K562 (cell line): ENCODE measurements around the gene MEX3D. TPM values are rescaled to one million over a fixed set of nuclear protein-coding genes. Genes with fewer than 3 reads are reported as not detected.

Source experiments
- DACH1 ChIP-seq: fragments of 450-650 bp; IDR thresholded peaks from 2 replicates; pipeline ENCODE4 v1.6.1; 2018; ENCODE audit not compliant: partially characterized antibody
- ELK1 ChIP-seq: sonication (generic); formaldehyde crosslinking; IDR thresholded peaks from 2 replicates; pipeline ENCODE4 v1.8.1; 2022; ENCODE audit warnings: missing genetic modification reagents
- GABPB1 ChIP-seq: sonication (generic); formaldehyde crosslinking; IDR thresholded peaks from 2 replicates; pipeline ENCODE4 v1.8.0; 2022; ENCODE audit warnings: mild to moderate bottlenecking, missing genetic modification reagents
- HLTF ChIP-seq: fragments of 450-650 bp; IDR thresholded peaks from 2 replicates; pipeline ENCODE4 v1.6.1; 2016
- HNRNPUL1 ChIP-seq: fragments of 200-400 bp; formaldehyde crosslinking; IDR thresholded peaks from 2 replicates; pipeline ENCODE4 v1.6.1; 2017; ENCODE audit warnings: low read length
- MAFG ChIP-seq: fragments of 450-650 bp; conservative IDR thresholded peaks from 2 replicates; pipeline ENCODE4 v1.6.1; 2016; ENCODE audit warnings: missing genetic modification characterization, missing compliant biosample characterization
- MTA3 ChIP-seq: fragments of 450-650 bp; formaldehyde crosslinking; IDR thresholded peaks from 2 replicates; pipeline ENCODE4 v1.6.1; 2017; ENCODE audit warnings: mild to moderate bottlenecking, borderline replicate concordance
- NEUROD1 ChIP-seq: fragments of 150-350 bp; IDR thresholded peaks from 2 replicates; pipeline ENCODE4 v1.6.1; 2014; ENCODE audit warnings: borderline replicate concordance, low read length, low read depth; ENCODE audit not compliant: partially characterized antibody
- RERE ChIP-seq: sonication (generic); formaldehyde crosslinking; IDR thresholded peaks from 2 replicates; pipeline ENCODE4 v1.8.0; 2023; ENCODE audit warnings: missing genetic modification reagents, mild to moderate bottlenecking, borderline replicate concordance
- RFX5 ChIP-seq: IDR thresholded peaks from 2 replicates; pipeline ENCODE4 v1.6.1; 2011; ENCODE audit warnings: low read depth, mild to moderate bottlenecking, improper control_type of control experiment, low read length
- SMAD4 ChIP-seq: fragments of 250-450 bp; sonication (Bioruptor Pico); conservative IDR thresholded peaks from 2 replicates; pipeline ENCODE4 v1.8.0; 2021; ENCODE audit warnings: inconsistent platforms, mild to moderate bottlenecking, moderate library complexity
- STAG1 ChIP-seq: sonication (generic); formaldehyde crosslinking; IDR thresholded peaks from 2 replicates; pipeline ENCODE4 v1.5.0; 2020; ENCODE audit warnings: missing genetic modification reagents, borderline replicate concordance
- ZEB2 ChIP-seq: fragments of 450-650 bp; IDR thresholded peaks from 2 replicates; pipeline ENCODE4 v1.6.1; 2016
- ZFX ChIP-seq: sonication (generic); formaldehyde crosslinking; IDR thresholded peaks from 2 replicates; pipeline ENCODE4 v1.8.0; 2022; ENCODE audit warnings: mild to moderate bottlenecking, missing genetic modification reagents, moderate library complexity
- ZNF140 ChIP-seq: fragments of 250-450 bp; sonication (Bioruptor Pico); IDR thresholded peaks from 2 replicates; pipeline ENCODE4 v1.8.0; 2021; ENCODE audit warnings: moderate library complexity, mild to moderate bottlenecking, inconsistent platforms
- ZNF584 ChIP-seq: fragments of 200-800 bp; sonication (Bioruptor generic); IDR thresholded peaks from 2 replicates; pipeline ENCODE4 v1.6.1; 2016; ENCODE audit warnings: low read depth, mild to moderate bottlenecking, missing genetic modification characterization, missing compliant biosample characterization
- polyA plus RNA-seq, 8 experiments: library from polyadenylated mRNA; depleted of rRNA in 4 of 8; stranded (reverse) in 5 of 8; unstranded in 3 of 8; fragments of >200 nt; fragmentation: Nextera tagmentation in 2 of 8; fragmentation: Illumina TruSeq in 1 of 8; extraction: Ambion mirVana in 2 of 8; extraction: Trizol in 1 of 8; gene quantifications; 2 replicates each; pipeline versions ENCODE4 v1.2.1 to v1.2.3, GENCODE V29; 2011 to 2014; ENCODE audit warnings: inconsistent platforms in 1 of 8, missing spikeins in 1 of 8
- total RNA-seq, 7 experiments: library from RNA; depleted of rRNA in 6 of 7; stranded (reverse); fragments of >200 nt in 6 of 7; fragmentation: Illumina TruSeq in 2 of 7; extraction: Trizol in 2 of 7; gene quantifications; 2 replicates each; pipeline versions ENCODE4 v1.2.1 to v1.2.3, GENCODE V29; 2011 to 2021; ENCODE audit warnings: low replicate concordance in 1 of 7
- TF ChIP-seq, protein P1 (sequence below): fragments of 450-650 bp; IDR thresholded peaks from 2 replicates; pipeline ENCODE4 v1.6.1; 2016
- TF ChIP-seq, protein P2 (sequence below): fragments of 200-800 bp; sonication (Bioruptor generic); IDR thresholded peaks from 2 replicates; pipeline ENCODE4 v1.6.1; 2017; ENCODE audit warnings: missing genetic modification characterization, missing compliant biosample characterization
- TF ChIP-seq, protein P3 (sequence below): sonication (generic); formaldehyde crosslinking; IDR thresholded peaks from 2 replicates; pipeline ENCODE4 v1.8.0; 2022; ENCODE audit warnings: mild to moderate bottlenecking, missing genetic modification reagents

Gene MEX3D
- total and polyA plus RNA-seq, 9 of the 15 experiments (the other 6 are each of a cell fraction or from before 2014, with no cell fraction given), result 1.7 to 39.3 (median 5.7) TPM

- TF ChIP-seq, protein P1, sequence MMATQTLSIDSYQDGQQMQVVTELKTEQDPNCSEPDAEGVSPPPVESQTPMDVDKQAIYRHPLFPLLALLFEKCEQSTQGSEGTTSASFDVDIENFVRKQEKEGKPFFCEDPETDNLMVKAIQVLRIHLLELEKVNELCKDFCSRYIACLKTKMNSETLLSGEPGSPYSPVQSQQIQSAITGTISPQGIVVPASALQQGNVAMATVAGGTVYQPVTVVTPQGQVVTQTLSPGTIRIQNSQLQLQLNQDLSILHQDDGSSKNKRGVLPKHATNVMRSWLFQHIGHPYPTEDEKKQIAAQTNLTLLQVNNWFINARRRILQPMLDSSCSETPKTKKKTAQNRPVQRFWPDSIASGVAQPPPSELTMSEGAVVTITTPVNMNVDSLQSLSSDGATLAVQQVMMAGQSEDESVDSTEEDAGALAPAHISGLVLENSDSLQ, result peak; percentile 89
- no peak for TF ChIP-seq RFX5
- no peak for TF ChIP-seq RERE (CRISPR knock-in tag)
- TF ChIP-seq ZNF584, result no peak
- no peak for TF ChIP-seq ZNF140 (CRISPR knock-in tag)
- peak; percentile 23; the same call in 1 of the 2 replicates for TF ChIP-seq HLTF
- peak; percentile 82; the same call in 1 of the 2 replicates for TF ChIP-seq MTA3
- TF ChIP-seq SMAD4 (CRISPR knock-in tag), result no peak
- TF ChIP-seq, protein P2, sequence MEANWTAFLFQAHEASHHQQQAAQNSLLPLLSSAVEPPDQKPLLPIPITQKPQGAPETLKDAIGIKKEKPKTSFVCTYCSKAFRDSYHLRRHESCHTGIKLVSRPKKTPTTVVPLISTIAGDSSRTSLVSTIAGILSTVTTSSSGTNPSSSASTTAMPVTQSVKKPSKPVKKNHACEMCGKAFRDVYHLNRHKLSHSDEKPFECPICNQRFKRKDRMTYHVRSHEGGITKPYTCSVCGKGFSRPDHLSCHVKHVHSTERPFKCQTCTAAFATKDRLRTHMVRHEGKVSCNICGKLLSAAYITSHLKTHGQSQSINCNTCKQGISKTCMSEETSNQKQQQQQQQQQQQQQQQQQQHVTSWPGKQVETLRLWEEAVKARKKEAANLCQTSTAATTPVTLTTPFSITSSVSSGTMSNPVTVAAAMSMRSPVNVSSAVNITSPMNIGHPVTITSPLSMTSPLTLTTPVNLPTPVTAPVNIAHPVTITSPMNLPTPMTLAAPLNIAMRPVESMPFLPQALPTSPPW (CRISPR knock-in tag), result peak; percentile 94
- no peak for TF ChIP-seq HNRNPUL1
- 0 out of 2 replicates have a peak, but pooled peaks have one; percentile 28 for TF ChIP-seq ZFX (CRISPR knock-in tag)
- TF ChIP-seq DACH1, result peak; percentile 65
- no peak for TF ChIP-seq ELK1 (CRISPR knock-in tag)
- TF ChIP-seq ZEB2, result no peak
- no peak for TF ChIP-seq STAG1 (CRISPR knock-in tag)
- TF ChIP-seq NEUROD1, result peak; percentile 100
- TF ChIP-seq GABPB1, result 0 out of 2 replicates have a peak, but pooled peaks have one; percentile 67
- TF ChIP-seq, protein P3, sequence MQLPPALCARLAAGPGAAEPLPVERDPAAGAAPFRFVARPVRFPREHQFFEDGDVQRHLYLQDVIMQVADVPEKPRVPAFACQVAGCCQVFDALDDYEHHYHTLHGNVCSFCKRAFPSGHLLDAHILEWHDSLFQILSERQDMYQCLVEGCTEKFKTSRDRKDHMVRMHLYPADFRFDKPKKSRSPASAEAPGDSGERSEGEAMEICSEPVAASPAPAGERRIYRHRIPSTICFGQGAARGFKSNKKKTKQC (CRISPR knock-in tag), result no peak
- no peak for TF ChIP-seq MAFG (tag)
These were observed 60.2 kb downstream of the MEX3D start (continued) for GRCh38 chr19:1507763-1508506.
